HG02943 (cell line): Measurements from ENCODE around the gene EMD.

Experiments used
- ATAC-seq: cut with Tn5 transposase; IDR thresholded peaks from one replicate; pipeline ENCODE4 v1.9.1; 2021; ENCODE audit warnings: mild to moderate bottlenecking, low read depth, moderate library complexity; ENCODE audit not compliant: unreplicated experiment

EMD gene

DNA sequence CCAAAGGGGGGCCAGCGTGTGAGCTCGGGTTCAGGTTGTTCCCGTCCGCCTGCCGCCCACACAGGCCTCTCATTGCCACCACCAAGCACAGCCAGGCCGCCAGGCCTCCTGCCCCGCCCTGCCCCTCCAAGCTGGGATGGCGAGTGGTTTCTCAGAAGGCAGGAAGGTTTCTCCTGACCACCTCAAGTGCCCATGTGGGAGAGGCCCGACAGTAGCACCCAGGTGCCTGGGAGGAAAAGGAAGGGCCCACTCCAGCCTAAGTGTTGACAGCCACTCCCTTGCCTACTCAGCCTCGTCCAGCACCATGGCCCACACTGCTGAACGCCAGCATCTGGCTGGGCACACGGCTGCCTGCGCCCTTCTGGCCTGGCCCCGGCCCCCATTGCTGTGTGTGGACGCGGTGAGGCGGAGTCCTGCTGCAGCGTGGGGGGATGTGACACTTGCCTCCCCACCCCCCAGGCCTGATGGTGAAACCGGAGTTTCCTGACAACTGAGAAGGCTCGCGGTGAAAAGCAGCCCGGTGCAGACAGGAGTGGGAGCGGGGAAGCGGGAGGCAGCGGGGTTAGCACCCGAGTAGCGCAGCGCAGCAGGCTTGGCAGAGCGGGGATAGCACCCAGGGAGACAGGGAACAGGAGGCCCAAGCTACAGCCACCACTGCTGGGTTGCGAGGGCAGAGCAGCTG is 23.9 kb upstream of the EMD start:
- ATAC-seq = no peak

DNA sequence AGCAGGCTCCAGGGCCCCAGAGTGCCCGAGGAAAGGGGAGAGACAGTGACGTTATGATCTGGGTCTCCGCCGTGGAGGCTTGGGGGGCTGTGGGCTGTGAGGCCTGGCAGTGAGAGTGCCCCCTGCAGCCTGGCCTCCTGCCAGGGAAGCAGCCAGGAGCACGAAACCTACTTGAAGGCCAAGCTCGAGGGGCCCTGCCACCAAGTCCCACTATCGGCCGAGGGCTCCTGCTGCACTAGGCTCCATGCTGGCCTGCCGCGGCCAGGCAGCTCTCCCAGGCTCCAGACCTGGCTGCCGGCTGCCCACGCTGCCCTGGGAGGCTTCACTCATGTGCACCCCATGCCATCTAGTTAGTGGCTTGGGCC is 23.3 kb upstream of the EMD start:
- ATAC-seq = no peak

- no peak for ATAC-seq
These were observed 22.5 kb upstream of the EMD start for GRCh38 chrX:154356596-154356995.

DNA sequence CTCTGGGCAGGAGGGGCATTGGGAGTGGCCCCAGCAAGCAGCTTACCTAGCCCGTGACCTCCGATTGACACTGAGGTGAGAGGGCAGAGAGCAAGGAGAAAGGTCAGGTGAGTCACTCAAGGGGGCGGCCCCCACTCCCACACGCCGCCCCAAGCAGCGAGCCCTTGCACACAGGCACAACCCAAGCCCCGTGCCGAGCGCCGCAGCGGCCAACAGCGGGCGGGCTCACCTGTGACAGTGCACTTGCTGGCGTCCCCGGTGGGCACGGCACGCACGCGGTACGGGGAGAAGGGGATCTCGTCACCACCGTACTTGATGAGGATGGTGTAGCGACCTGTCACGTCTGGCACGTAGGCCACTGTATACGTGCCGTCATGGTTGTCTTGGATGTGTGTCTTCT is 21.9 kb upstream of the EMD start:
- ATAC-seq = no peak

- ATAC-seq = no peak
These were observed 21.1 kb upstream of the EMD start for GRCh38 chrX:154358011-154358410.

GRCh38 chrX:154358829-154359228 is 20.3 kb upstream of the EMD start:
- ATAC-seq = no peak

GRCh38 chrX:154359362-154360154 is 19.5 kb upstream of the EMD start:
- no peak for ATAC-seq

- no peak for ATAC-seq
These were observed 18.9 kb upstream of the EMD start for GRCh38 chrX:154360155-154360713.

- no peak for ATAC-seq
These were observed 16.9 kb upstream of the EMD start for GRCh38 chrX:154362085-154362742.

GRCh38 chrX:154363706-154364439 is 15.2 kb upstream of the EMD start:
- ATAC-seq = no peak

DNA sequence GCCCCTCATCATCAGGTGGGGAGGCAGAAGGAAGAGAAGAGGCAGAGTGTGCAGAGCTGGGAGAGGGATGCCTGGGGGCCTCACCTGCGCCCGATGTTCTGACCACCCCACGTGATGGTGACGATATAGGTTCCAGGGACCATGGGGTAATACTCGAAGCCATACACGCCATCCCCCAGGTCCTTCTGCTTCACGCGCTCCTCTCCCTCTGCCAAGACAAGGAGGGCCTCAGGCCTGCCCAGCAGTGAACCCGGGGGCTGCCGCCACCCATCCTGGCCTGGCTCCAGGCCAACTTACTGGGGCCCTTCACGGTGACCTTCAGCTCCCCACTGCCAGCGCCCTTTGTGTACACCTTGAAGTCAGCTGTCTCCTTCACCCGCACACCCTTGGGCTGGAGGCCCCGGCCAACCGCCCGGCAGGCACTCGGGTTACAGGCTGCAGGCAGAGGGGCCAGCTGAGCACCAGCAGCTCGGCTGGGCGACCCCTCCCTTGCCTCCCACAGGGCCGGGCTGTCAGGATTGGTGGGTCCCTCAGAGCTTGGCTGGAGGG is 14.0 kb upstream of the EMD start:
- no peak for ATAC-seq

GRCh38 chrX:154365997-154366665 is 13.0 kb upstream of the EMD start:
- ATAC-seq = no peak

DNA sequence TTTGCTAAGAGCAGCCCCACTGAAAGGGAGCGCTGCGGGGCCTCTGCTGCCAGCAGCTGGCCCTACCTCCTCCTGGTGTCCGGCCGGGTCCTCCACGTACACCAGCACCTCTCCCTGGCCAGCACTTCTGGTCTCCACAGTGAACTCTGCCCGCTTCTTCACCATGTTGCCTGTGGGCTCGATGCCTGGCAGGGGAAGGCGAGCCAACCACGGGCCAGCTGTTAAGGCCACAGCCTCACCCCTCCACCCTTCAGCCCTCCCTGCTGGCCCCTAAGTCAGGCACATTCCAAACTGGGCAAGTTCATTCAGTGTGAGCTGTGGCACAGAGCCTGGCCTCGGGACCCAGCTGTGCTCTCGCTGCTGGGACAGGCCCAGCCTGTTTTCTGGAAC is 12.4 kb upstream of the EMD start:
- no peak for ATAC-seq

DNA sequence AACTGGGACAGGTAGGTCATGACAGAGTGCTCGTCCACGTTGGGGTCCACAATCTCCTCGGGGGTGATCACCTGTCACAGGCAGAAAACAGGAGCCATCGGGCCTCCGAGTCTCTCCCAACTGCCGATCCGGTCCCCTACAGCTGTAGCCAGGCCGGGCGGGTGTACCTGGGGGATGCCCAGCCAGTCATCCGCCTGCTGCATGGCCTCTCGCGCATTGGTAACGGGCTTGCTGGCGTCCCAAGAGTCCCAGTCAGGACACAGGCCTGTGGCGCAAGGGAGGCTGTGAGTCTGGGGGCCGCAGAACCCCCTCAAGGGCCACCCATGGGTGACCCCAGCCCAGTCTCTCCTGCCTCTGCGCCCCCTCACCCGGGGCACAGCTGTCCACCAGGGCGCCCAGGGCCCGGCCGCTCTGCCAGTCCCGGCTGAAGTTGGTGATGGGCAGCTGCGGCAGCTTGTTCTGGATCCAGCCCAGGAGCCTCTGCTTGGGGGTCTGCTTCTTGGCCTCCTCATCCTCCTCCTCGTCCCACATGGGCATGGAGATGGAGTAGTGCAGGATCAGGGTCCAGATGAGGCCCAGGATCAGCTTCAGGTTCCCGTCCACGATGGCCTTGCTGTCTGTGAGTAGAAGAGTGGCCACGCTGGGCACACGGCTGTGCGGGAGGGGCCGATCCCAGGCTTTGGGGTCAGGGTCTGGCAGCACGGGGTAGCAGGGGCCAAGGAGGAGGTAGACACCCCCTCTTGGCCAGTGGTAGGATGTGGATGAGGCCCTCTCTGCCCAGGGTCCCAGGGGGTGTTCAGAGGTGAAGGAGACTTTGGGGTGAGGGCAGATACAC is 11.4 kb upstream of the EMD start:
- no peak for ATAC-seq

- no peak for ATAC-seq
These were observed 10.3 kb upstream of the EMD start for GRCh38 chrX:154368630-154369448.

DNA sequence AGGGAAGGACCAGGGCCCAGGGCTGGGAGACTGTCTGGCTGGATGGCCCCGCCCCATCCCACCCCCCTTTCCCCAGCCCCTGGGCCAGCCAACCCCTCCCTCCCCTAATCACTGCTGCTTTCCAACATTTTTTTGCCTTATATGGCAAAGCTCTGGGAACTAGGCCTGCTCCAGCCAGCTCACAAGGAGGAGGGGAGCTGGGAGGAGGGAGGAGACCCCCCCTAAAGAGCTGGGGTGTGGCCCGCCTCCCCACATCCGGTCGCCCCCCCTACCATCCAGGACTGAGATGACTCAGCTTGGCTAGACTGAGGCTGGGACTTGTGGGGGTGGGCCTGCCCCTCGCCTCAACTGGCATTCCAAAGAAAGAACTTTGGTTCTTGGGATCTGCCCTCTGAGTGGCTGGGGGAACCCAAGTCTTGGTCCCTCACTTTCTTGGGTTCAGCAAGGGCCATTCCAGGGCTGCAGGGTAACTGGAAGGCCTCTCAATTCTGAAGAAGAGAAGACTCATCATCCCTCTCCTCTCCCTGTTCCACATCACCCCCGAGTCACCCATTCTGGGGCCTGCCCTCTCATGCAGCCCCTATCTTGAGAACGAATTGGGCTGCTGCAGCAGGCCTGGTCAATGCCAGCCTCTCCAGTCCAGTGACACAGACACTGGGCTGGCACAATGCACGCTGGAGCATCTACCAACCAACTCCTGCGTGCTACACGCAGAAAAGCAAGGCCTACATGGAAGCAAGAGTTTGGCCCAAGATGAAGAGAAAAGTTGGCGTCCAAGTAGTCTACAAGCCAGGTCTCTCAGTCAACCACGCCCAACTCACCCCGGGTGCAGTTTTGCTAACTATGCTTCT is 9.4 kb upstream of the EMD start:
- ATAC-seq = no peak

DNA sequence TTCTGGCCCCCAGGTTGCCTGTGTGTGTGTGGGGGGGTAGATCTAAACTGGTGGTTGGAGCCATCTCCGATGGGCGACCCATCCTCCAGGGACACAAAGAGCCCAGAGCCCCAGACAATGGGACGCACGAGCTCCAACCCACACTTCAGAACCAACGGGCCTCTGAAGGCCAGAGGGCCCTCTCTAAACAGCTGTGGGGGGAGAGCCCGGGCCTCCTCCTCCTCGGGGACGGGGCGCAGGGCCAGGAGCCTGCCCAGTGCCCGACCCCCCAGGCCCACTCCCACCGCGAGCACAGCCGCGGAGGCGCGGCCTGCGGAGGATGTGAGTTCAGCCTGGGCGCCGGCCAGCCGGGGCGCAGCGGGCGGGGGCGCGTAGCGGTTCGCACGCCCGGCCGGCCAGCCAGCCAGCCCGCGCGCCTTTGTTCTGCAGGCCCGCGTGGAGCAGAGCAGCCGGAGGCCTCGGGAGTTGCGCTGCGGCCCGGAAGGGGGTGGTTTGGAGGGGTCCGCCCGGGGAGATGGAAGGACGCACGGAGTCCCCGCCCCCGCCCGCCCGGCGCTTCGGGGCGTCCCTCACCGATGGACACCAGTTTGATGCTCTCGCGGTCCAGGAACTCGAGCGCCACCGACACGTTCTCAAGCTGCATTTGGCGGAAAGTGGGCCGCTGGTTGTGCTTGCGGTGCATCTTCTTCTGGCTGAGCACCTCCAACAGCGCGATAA is 8.6 kb upstream of the EMD start:
- no peak for ATAC-seq
